AG04449 (cell line): ENCODE measurements around the gene MED14.
"Not testable (repeated sequence)": the region's sequence is repeated elsewhere in the genome, so short reads cannot be mapped to it uniquely, and the experiment has no call there.

Experiments used
- CTCF ChIA-PET: fragments of 350-600 bp; formaldehyde crosslinking; extraction: SDS; loops from one replicate; lab custom pipeline; 2021; ENCODE audit warnings: antibody characterized with exemption; lab: Yijun Ruan, JAX
- POLR2A ChIA-PET: fragments of 400-600, 350-600 bp; formaldehyde crosslinking; extraction: SDS; loops from one replicate; lab custom pipeline; 2020; ENCODE audit warnings: antibody characterized with exemption, inconsistent platforms; lab: Yijun Ruan, JAX
- DNase-seq: peaks from one replicate; pipeline ENCODE4 v3.0.0-alpha.2; 2010; ENCODE audit warnings: low read depth, low spot score
- H3K4me3 ChIP-seq: 2 replicates; pipeline ENCODE4 v1.5.1; 2011; ENCODE audit warnings: low read depth, mild to moderate bottlenecking, control low read depth, low read length
- CTCF ChIP-seq: IDR thresholded peaks from one replicate; pipeline ENCODE4 v1.5.1; 2011; ENCODE audit warnings: mild to moderate bottlenecking, moderate library complexity, low read length, control low read depth, inconsistent platforms; ENCODE audit not compliant: insufficient read depth; ENCODE audit errors: missing control alignments

The MED14 gene

GRCh38 chrX:40735325-40736169 is at the start of gene MED14:
Gene MED14, minus strand, starts transcription at chrX:40735542. Its CDS starts 130 bp downstream, at chrX:40735412.
- DNase-seq, result peak; percentile 24
- H3K4me3 ChIP-seq, result peak within 1 kb of the TSS; percentile 76
- TF ChIP-seq CTCF, result peak; percentile 59
- POLR2A ChIA-PET, result no interaction called here
- CTCF ChIA-PET, result interaction anchor here (1.6 kb wide), 1 partner anchor 83 kb away, joined by 4 read pairs; no protein-coding TSS in a partner anchor

- DNase-seq, result no peak
- no peak overlapping the region for H3K4me3 ChIP-seq
- ChIA-PET POLR2A (no interaction called here), CTCF (no interaction called here)
- no peak for TF ChIP-seq CTCF
Measured at GRCh38 chrX:40784516-40785151, 49.3 kb upstream of the MED14 start.

- POLR2A ChIA-PET, DNase-seq, H3K4me3 ChIP-seq: not testable (repeated sequence)
- CTCF ChIA-PET, result interaction anchor here (1.8 kb wide), 1 partner anchor 12 kb away, joined by 4 read pairs; no protein-coding TSS in a partner anchor
Measured at GRCh38 chrX:40782644-40783259, 47.4 kb upstream of the MED14 start.

GRCh38 chrX:40780951-40781350 is 45.6 kb upstream of the MED14 start:
- POLR2A ChIA-PET, result interaction anchor here (0.6 kb wide), 1 partner anchor 222 kb away, joined by 3 read pairs; no protein-coding TSS in a partner anchor
- DNase-seq, result no peak
- CTCF ChIA-PET, result interaction anchor here (1.8 kb wide), 1 partner anchor 14 kb away, joined by 4 read pairs; no protein-coding TSS in a partner anchor
- TF ChIP-seq CTCF, result no peak
- no peak overlapping the region for H3K4me3 ChIP-seq

GRCh38 chrX:40780082-40780481 is 44.7 kb upstream of the MED14 start:
- DNase-seq, result no peak
- no peak for TF ChIP-seq CTCF
- ChIA-PET POLR2A (no interaction called here), CTCF (interaction anchor here (0.7 kb wide), 1 partner anchor 14 kb away, joined by 3 read pairs; no protein-coding TSS in a partner anchor)
- no peak overlapping the region for H3K4me3 ChIP-seq

GRCh38 chrX:40778861-40779575 is 43.7 kb upstream of the MED14 start:
- TF ChIP-seq CTCF, result no peak
- no peak for DNase-seq
- ChIA-PET CTCF (no interaction called here), POLR2A (no interaction called here)
- no peak overlapping the region for H3K4me3 ChIP-seq
